Mesendoderm (in vitro differentiated cells): ENCODE data around the gene TMCC2.

Source experiments
- DNase-seq: peaks from one replicate; pipeline ENCODE4 v3.0.0; 2013
- H2AK5ac ChIP-seq: 2 replicates; pipeline ENCODE4 v1.6.1; 2013; ENCODE audit warnings: low read length, inconsistent platforms
- H2BK120ac ChIP-seq: 2 replicates; pipeline ENCODE4 v1.6.1; 2013; ENCODE audit warnings: low read depth, mild to moderate bottlenecking, low read length, moderate library complexity, mixed read lengths
- H2BK15ac ChIP-seq: replicated peaks from 2 replicates; pipeline ENCODE4 v1.6.1; 2013; ENCODE audit warnings: low read depth, mild to moderate bottlenecking, moderate library complexity
- H2BK5ac ChIP-seq: 2 replicates; pipeline ENCODE4 v1.6.1; 2013; ENCODE audit warnings: low read length, inconsistent platforms
- H3K18ac ChIP-seq: 2 replicates; pipeline ENCODE4 v1.6.1; 2013; ENCODE audit warnings: mild to moderate bottlenecking, low read length, mixed read lengths
- H3K23ac ChIP-seq: one replicate; pipeline ENCODE4 v1.6.1; 2013; ENCODE audit warnings: low read length
- H3K27ac ChIP-seq: 2 replicates; pipeline ENCODE4 v1.5.1; 2013; ENCODE audit warnings: low read depth, mild to moderate bottlenecking, inconsistent platforms, low read length, moderate library complexity
- H3K27me3 ChIP-seq: 2 replicates; pipeline ENCODE4 v1.6.1; 2013; ENCODE audit warnings: low read length, control low read depth, mild to moderate bottlenecking, inconsistent platforms; ENCODE audit not compliant: insufficient read depth, poor library complexity
- H3K36me3 ChIP-seq: 2 replicates; pipeline ENCODE4 v1.6.1; 2013; ENCODE audit warnings: low read length, inconsistent platforms; ENCODE audit not compliant: control insufficient read depth, insufficient read depth
- H3K4ac ChIP-seq: one replicate; pipeline ENCODE4 v1.6.1; 2013; ENCODE audit warnings: low read depth, mild to moderate bottlenecking, low read length, moderate library complexity
- H3K4me1 ChIP-seq: 2 replicates; pipeline ENCODE4 v1.6.1; 2013; ENCODE audit warnings: low read depth, low read length, inconsistent platforms; ENCODE audit not compliant: control insufficient read depth
- H3K4me2 ChIP-seq: 2 replicates; pipeline ENCODE4 v1.6.1; 2013; ENCODE audit warnings: low read length
- H3K4me3 ChIP-seq: 2 replicates; pipeline ENCODE4 v1.5.1; 2013; ENCODE audit warnings: mild to moderate bottlenecking, low read length
- H3K56ac ChIP-seq: one replicate; pipeline ENCODE4 v1.6.1; 2013; ENCODE audit warnings: low read length
- H3K79me1 ChIP-seq: 2 replicates; pipeline ENCODE4 v1.6.1; 2013; ENCODE audit warnings: low read length, inconsistent platforms
- H3K79me2 ChIP-seq: 2 replicates; pipeline ENCODE4 v1.6.1; 2013; ENCODE audit warnings: mild to moderate bottlenecking, low read length; ENCODE audit not compliant: control insufficient read depth, insufficient read depth
- H3K9ac ChIP-seq: 2 replicates; pipeline ENCODE4 v1.6.1; 2013; ENCODE audit warnings: low read length, inconsistent platforms
- H4K5ac ChIP-seq: one replicate; pipeline ENCODE4 v1.6.1; 2013; ENCODE audit warnings: low read length
- H4K8ac ChIP-seq: one replicate; pipeline ENCODE4 v1.6.1; 2013; ENCODE audit warnings: low read depth, mild to moderate bottlenecking, control low read depth, low read length, moderate library complexity
- WGBS: extraction: QIAGEN DNeasy Blood & Tissue Kit; methylation state at CpG from one replicate; pipeline ENCODE4 v1.1.7; 2013; ENCODE audit warnings: low lambda C conversion rate, missing lambda C conversion rate; ENCODE audit not compliant: insufficient coverage; ENCODE audit errors: extremely low coverage; 5-methylcytosine and 5-hydroxymethylcytosine counted together

Gene TMCC2

DNA sequence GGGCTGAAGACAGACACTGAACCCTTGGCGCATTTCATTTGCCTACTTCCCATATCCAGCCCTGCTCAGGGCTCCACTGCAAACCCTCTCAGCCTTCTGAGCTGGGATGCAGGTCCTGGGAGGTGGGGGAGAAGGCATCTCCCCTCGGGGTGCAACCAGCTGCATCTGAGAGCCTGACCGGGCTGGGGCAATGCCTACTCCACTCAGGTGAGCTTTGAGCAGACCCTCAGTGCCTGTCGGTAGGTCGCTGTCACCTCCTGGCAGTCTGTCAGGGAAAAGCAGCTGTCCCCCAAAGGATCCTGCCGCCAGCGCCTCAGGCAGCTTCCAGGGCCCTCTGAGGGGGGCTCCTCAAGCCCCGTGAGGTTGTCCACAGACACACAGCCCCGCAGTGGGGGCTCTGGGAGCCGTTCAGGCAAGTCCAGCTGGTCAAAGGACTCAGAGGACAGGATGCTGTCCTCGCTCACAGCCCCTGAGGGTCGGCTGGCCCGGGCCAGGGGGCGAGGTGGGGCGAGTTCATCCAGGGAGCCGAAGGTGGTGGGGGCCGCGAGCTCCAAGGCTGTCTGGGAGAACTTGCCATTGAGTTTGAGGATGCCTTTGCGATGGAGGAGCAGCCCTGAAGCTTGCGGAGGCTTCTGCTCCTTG is 75.6 kb downstream of the TMCC2 start:
- no CpG with 5 or more reads among the region's 20 CpGs for WGBS
- Histone ChIP-seq H3K4me2 (no peak overlapping the region), H3K79me2 (no peaks in the 10 kb centered on the region), H3K18ac (no peak overlapping the region), H2BK120ac (no peak overlapping the region), H2BK5ac (no peak overlapping the region), H3K9ac (no peak overlapping the region), H3K27me3 (no peaks in the 10 kb centered on the region), H3K56ac (no peak overlapping the region), H3K4me1 (peaks cover 16% of the 10 kb centered on the region), H4K8ac (no peak overlapping the region), H3K23ac (no peak overlapping the region), H2AK5ac (no peak overlapping the region), H4K5ac (no peak overlapping the region), H3K4me3 (no peak overlapping the region), H3K27ac (peak overlapping the region; percentile 62), H2BK15ac (no peak overlapping the region), H3K36me3 (peaks cover 15% of the 10 kb centered on the region), H3K4ac (no peak overlapping the region), H3K79me1 (no peaks in the 10 kb centered on the region)
- no peak for DNase-seq

DNA sequence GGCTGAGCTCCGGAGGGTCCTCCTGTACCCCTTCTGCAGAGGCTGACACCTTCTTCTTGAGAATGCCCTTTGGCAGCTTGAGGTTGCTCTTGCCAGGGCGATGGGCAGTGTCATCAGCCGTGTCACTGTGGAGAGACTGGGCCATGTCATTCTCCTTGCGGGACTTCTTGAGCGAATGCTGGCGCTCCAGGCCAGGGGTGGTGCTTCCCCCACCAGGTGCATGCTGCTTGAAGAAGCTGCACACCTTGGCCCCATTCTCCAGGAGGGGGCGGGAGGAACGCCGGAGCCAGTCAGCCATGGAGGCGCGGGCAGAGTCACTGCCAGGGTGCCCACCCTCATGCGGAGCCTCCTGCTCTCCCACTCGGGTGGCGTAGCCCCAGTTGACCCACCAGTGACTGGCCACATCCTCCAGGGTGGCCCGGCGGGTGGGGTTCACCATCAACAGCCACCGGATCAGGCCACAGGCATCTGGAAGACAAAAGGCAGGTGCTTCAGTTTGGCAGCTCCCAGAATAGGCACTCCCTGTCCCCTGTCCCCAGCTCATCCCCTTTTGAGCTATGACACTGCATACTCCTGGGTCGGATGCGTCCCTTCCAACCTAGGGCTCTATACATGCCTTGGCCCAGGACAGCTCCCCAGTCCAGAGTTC is 76.4 kb downstream of the TMCC2 start:
- no peaks in the 10 kb centered on the region for H3K27me3 ChIP-seq
- no peak overlapping the region for H3K4ac ChIP-seq
- H3K56ac ChIP-seq, result no peak overlapping the region
- H3K27ac ChIP-seq, result peak overlapping the region; percentile 62
- H4K5ac ChIP-seq, result no peak overlapping the region
- no peak overlapping the region for H2BK120ac ChIP-seq
- no peak overlapping the region for H3K23ac ChIP-seq
- H3K4me1 ChIP-seq, result peaks cover 11% of the 10 kb centered on the region
- H4K8ac ChIP-seq, result no peak overlapping the region
- WGBS, result no CpG with 5 or more reads among the region's 19 CpGs
- no peak overlapping the region for H2BK5ac ChIP-seq
- no peaks in the 10 kb centered on the region for H3K79me2 ChIP-seq
- no peak for DNase-seq
- H3K36me3 ChIP-seq, result peaks cover 15% of the 10 kb centered on the region
- no peaks in the 10 kb centered on the region for H3K79me1 ChIP-seq
- H3K4me3 ChIP-seq, result no peak overlapping the region
- no peak overlapping the region for H3K4me2 ChIP-seq
- H2BK15ac ChIP-seq, result no peak overlapping the region
- no peak overlapping the region for H2AK5ac ChIP-seq
- no peak overlapping the region for H3K18ac ChIP-seq
- H3K9ac ChIP-seq, result no peak overlapping the region

DNA sequence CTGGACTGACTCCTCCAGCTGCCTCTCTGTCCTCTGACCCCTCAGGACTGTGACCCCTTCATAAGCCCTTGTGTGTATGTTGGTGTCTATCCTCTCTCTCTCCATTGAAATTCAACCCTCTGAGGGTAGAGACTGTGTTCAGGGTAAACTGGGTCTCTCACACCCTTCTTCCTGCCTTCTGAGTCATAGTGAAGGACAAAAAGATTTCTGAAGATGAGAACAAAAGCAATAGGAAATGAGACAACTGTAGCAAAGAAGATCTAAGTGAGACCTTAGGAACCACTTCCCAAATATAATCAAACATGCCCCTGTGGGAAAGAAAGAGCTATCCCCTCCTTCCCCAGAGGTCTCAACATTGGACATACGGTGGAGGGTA is 76.9 kb downstream of the TMCC2 start:
- WGBS, result no CpG with 5 or more reads among the region's 1 CpG
- Histone ChIP-seq H3K27ac (no peak overlapping the region), H3K36me3 (peaks cover 15% of the 10 kb centered on the region)

DNA sequence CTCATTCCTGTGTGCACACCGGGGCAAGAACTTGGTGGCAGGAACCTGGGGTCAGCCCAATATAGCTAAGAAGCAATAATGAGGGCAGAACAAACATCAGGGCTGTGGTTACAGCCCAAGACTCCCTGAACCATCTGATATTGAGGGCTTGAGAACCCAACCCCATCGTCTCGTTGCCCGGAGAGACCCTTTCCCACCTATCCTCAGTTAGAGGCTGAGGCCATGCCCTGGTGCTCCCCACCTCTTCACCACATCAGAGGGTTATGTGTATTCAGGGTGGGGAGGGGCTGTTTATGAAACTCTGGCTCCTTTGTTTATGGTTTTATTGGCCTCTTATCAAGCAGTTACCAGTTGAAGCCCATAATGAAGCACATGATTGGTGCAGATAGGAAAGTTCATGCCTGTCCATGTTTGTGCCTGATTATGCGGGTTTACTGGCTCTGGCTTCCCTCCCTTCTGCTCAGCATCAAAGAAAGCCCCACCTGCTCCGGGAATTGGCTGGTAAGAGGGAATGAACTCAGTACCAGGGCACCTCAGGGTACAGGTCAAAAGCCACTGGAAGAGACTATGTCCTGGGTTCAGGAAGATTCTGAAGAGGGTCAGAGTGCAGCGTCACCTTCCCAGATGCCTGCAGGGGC is 79.3 kb downstream of the TMCC2 start:
- no peak overlapping the region for H2AK5ac ChIP-seq
- no peak overlapping the region for H3K56ac ChIP-seq
- no peak overlapping the region for H4K5ac ChIP-seq
- peaks cover 15% of the 10 kb centered on the region for H3K36me3 ChIP-seq
- no peak overlapping the region for H3K4me3 ChIP-seq
- no peaks in the 10 kb centered on the region for H3K27me3 ChIP-seq
- H2BK15ac ChIP-seq, result no peak overlapping the region
- H3K4me1 ChIP-seq, result peaks cover 2% of the 10 kb centered on the region
- no peak for DNase-seq
- WGBS, result no CpG with 5 or more reads among the region's 7 CpGs
- H2BK5ac ChIP-seq, result no peak overlapping the region
- H2BK120ac ChIP-seq, result no peak overlapping the region
- no peak overlapping the region for H3K4ac ChIP-seq
- H4K8ac ChIP-seq, result no peak overlapping the region
- no peak overlapping the region for H3K9ac ChIP-seq
- H3K18ac ChIP-seq, result no peak overlapping the region
- H3K4me2 ChIP-seq, result no peak overlapping the region
- no peak overlapping the region for H3K27ac ChIP-seq
- H3K23ac ChIP-seq, result no peak overlapping the region
- peaks cover 4% of the 10 kb centered on the region for H3K79me1 ChIP-seq
- H3K79me2 ChIP-seq, result peaks cover 2% of the 10 kb centered on the region

More for the DNA sequence above, 76.9 kb downstream of the TMCC2 start:
- no peak overlapping the region for H2BK120ac ChIP-seq
- H3K18ac ChIP-seq, result no peak overlapping the region
- H2BK15ac ChIP-seq, result no peak overlapping the region
- peaks cover 11% of the 10 kb centered on the region for H3K4me1 ChIP-seq
- no peak for DNase-seq
- no peak overlapping the region for H4K5ac ChIP-seq
- H3K9ac ChIP-seq, result no peak overlapping the region
- H3K4me3 ChIP-seq, result no peak overlapping the region
- H3K4ac ChIP-seq, result no peak overlapping the region
- no peaks in the 10 kb centered on the region for H3K79me2 ChIP-seq
- no peaks in the 10 kb centered on the region for H3K27me3 ChIP-seq
- H3K79me1 ChIP-seq, result no peaks in the 10 kb centered on the region
- no peak overlapping the region for H3K4me2 ChIP-seq
- H3K56ac ChIP-seq, result no peak overlapping the region
- H2AK5ac ChIP-seq, result no peak overlapping the region
- H2BK5ac ChIP-seq, result no peak overlapping the region
- H4K8ac ChIP-seq, result no peak overlapping the region
- no peak overlapping the region for H3K23ac ChIP-seq

DNA sequence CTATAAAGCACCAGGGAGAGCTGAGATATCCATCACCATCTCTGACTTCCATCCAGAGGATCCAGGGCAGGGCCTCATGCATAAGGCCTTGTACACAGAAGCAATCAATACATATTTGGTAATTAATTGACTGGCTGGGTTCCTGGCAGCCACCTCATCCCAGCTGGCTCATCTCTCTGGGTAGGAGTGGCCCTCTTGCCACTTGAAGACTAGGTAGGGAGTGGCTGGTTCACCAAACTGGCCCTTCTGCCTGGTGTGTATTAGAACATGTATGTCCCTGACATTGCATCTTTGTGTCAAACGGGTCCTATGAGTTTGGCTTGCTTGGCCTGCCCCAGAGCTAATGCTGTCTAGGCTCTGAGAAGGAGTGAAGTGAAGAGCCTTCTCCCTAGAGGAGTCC is 82.0 kb downstream of the TMCC2 start:
- H2BK15ac ChIP-seq, result no peak overlapping the region
- H3K79me1 ChIP-seq, result peaks cover 6% of the 10 kb centered on the region
- H2BK120ac ChIP-seq, result no peak overlapping the region
- no CpG with 5 or more reads among the region's 1 CpG for WGBS
- H2AK5ac ChIP-seq, result no peak overlapping the region
- no peak overlapping the region for H3K18ac ChIP-seq
- no peak overlapping the region for H3K27ac ChIP-seq
- H3K27me3 ChIP-seq, result no peaks in the 10 kb centered on the region
- H3K36me3 ChIP-seq, result peaks cover 11% of the 10 kb centered on the region
- no peak overlapping the region for H3K4ac ChIP-seq
- DNase-seq, result no peak
- H3K56ac ChIP-seq, result no peak overlapping the region
- H3K79me2 ChIP-seq, result peaks cover 22% of the 10 kb centered on the region
- H3K4me2 ChIP-seq, result no peak overlapping the region
- no peak overlapping the region for H3K23ac ChIP-seq
- H3K4me3 ChIP-seq, result no peak overlapping the region
- no peak overlapping the region for H2BK5ac ChIP-seq
- H3K9ac ChIP-seq, result no peak overlapping the region
- H4K8ac ChIP-seq, result no peak overlapping the region
- peaks cover 11% of the 10 kb centered on the region for H3K4me1 ChIP-seq
- H4K5ac ChIP-seq, result no peak overlapping the region
